Adrenal gland (tissue), 12 donors: Measurements from ENCODE around the gene LPP. TPM values are rescaled to one million over a fixed set of nuclear protein-coding genes. Genes with fewer than 3 reads are reported as not detected.
A peak's percentile ranks its signal among the peaks of the same experiment; 100 is the strongest.

Experiments
- DNase-seq, 7 donors: peaks; one replicate each; pipeline ENCODE4 v3.0.0-alpha.2; 2019 to 2020
- H3K27ac ChIP-seq, 5 donors: fragments of 200-600 bp; sonication (generic) in 4 of 5; 1 replicate in 3 of 5; 2 replicates in 2 of 5; pipeline versions ENCODE4 v1.5.1 to v1.8.0; 2016 to 2020; ENCODE audit warnings: mild to moderate bottlenecking in 1 of 5
- H3K27me3 ChIP-seq: fragments of 200-600 bp; 2 replicates; pipeline ENCODE4 v1.8.0; 2021
- H3K36me3 ChIP-seq, 2 donors: fragments of 200-600 bp; replicated peaks in 1 of 2; 1 replicate in 1 of 2; 2 replicates in 1 of 2; pipeline versions ENCODE4 v1.5.1 to v1.8.0; 2018 to 2022
- H3K4me1 ChIP-seq, 2 donors: fragments of 200-600 bp; replicated peaks in 1 of 2; 1 replicate in 1 of 2; 2 replicates in 1 of 2; pipeline versions ENCODE4 v1.5.1 to v1.8.0; 2018 to 2021
- H3K4me3 ChIP-seq, 4 donors: fragments of 200-600 bp; sonication (generic) in 3 of 4; one replicate each; pipeline ENCODE4 v1.5.1; 2016 to 2018
- H3K9me3 ChIP-seq, 3 donors: fragments of 200-600 bp; sonication (generic) in 1 of 3; replicated peaks in 1 of 3; 1 replicate in 2 of 3; 2 replicates in 1 of 3; pipeline versions ENCODE4 v1.5.1 to v1.8.0; 2016 to 2021
- CTCF ChIP-seq, 6 experiments: fragments of 450-650 bp in 4 of 6; fragments of 200-600 bp in 2 of 6; sonication (generic) in 1 of 6; IDR thresholded peaks; 1 replicate in 5 of 6; 2 replicates in 1 of 6; pipeline versions ENCODE4 v1.5.1 to v1.8.0; 2016 to 2021; ENCODE audit warnings: antibody characterized with exemption in 6 of 6, mild to moderate bottlenecking in 2 of 6, moderate library complexity in 1 of 6
- POLR2A ChIP-seq, 2 donors: fragments of 450-650 bp; IDR thresholded peaks; one replicate each; pipeline ENCODE4 v1.6.1; 2017; ENCODE audit warnings: antibody characterized with exemption in 2 of 2, mild to moderate bottlenecking in 2 of 2, moderate library complexity in 1 of 2
- WGBS, 4 donors: extraction: QIAGEN DNeasy Blood & Tissue Kit in 2 of 4; methylation state at CpG; one replicate each; pipeline versions ENCODE4 v1.1.5 to v1.1.7; 2013 to 2017; 5-methylcytosine and 5-hydroxymethylcytosine counted together
- intact Hi-C, 2 donors: fragments of 100-400 bp; cut with DNase I; formaldehyde crosslinking; loops; one replicate each; pipeline versions ENCODE4 v1.14.1 to v1.15.0; 2022 to 2023
- polyA plus RNA-seq, 3 donors: library from polyadenylated mRNA; stranded (reverse); fragments of 200-250 nt in 2 of 3; fragments of 350-450 nt in 1 of 3; fragmentation: Illumina TruSeq in 1 of 3; extraction: RNeasy Lipid Tissue Mini Kit (QIAGEN cat#74804) in 1 of 3; gene quantifications; one replicate each; pipeline ENCODE4 v1.2.3, GENCODE V29; 2013 to 2014
- total RNA-seq, 9 donors: library from RNA; depleted of rRNA in 4 of 9; stranded (reverse); fragments of >200 nt in 4 of 9; fragments of 120-200 nt in 1 of 9; fragmentation: NEBNext Ultra II Directional in 1 of 9; extraction: Animal tissue kit (Norgen Biotek cat#: 25700) in 1 of 9; gene quantifications; one replicate each; pipeline versions ENCODE4 v1.1.0 to v1.2.4, GENCODE V29; 2013 to 2023
- donor health status: healthy with polysubstance abuse.
- donor health status: Bipolar disorder and iron deficiency.
- donor health status: DM: yes; HTN: yes; CAD: no.
- donor health status: DM: no; HTN: no; CAD: no.
- donor health status: DM: no; HTN: no; CAD: no.
- donor health status: DM: yes; HTN: yes; CAD: no.

LPP gene
- total and polyA plus RNA-seq, 12 donors: 7.0 to 170 (median 101) TPM

- H3K27me3 ChIP-seq: no peaks in the 10 kb centered on the region
- no peaks in the 10 kb centered on the region for H3K36me3 ChIP-seq
- 87 to 93% (median 90%) methylated on average over 2 of the region's 2 CpGs for WGBS, 4 donors
- no peak overlapping the region for H3K27ac ChIP-seq
- H3K4me3 ChIP-seq: no peak overlapping the region
- no peak for DNase-seq
- H3K9me3 ChIP-seq: no peaks in the 10 kb centered on the region
- TF ChIP-seq POLR2A (IDR thresholded peaks at IDR 0.05) (no peak), CTCF (IDR thresholded peaks at IDR 0.05) (no peak)
- no peaks in the 10 kb centered on the region for H3K4me1 ChIP-seq
- intact Hi-C loops: no loop called here
These were observed 573.1 kb downstream of the LPP start for GRCh38 chr3:188727052-188727451.

- intact Hi-C loops: no loop called here
- no peak for TF ChIP-seq POLR2A (IDR thresholded peaks at IDR 0.05)
- no peak for TF ChIP-seq CTCF (IDR thresholded peaks at IDR 0.05)
- H3K4me3 ChIP-seq: no peak overlapping the region
- WGBS, 4 donors: 0 to 69% (median 59%) methylated on average over 1 of the region's 1 CpG
- H3K36me3 ChIP-seq: no peaks in the 10 kb centered on the region
- no peak for DNase-seq
- H3K4me1 ChIP-seq: no peaks in the 10 kb centered on the region
- no peak overlapping the region for H3K27ac ChIP-seq
- no peaks in the 10 kb centered on the region for H3K9me3 ChIP-seq
- H3K27me3 ChIP-seq: no peaks in the 10 kb centered on the region
These were observed 574.5 kb downstream of the LPP start for GRCh38 chr3:188728371-188728896.

GRCh38 chr3:188729422-188729821 lies 575.5 kb downstream of the LPP start:
- Histone ChIP-seq H3K4me1 (peaks cover 0 to 10% of the 10 kb centered on the region in 2 donors), H3K9me3 (no peaks in the 10 kb centered on the region), H3K36me3 (no peaks in the 10 kb centered on the region), H3K27ac (no peak overlapping the region), H3K27me3 (no peaks in the 10 kb centered on the region), H3K4me3 (no peak overlapping the region)
- no peak for DNase-seq
- 82 to 93% (median 87%) methylated on average over 1 of the region's 1 CpG for WGBS, 4 donors
- intact Hi-C loops: no loop called here
- TF ChIP-seq POLR2A (IDR thresholded peaks at IDR 0.05) (no peak), CTCF (IDR thresholded peaks at IDR 0.05) (no peak)

- WGBS, 4 donors: 37 to 100% (median 91%) methylated on average over 1 of the region's 1 CpG
- Histone ChIP-seq H3K4me3 (no peak overlapping the region), H3K36me3 (no peaks in the 10 kb centered on the region), H3K27me3 (no peaks in the 10 kb centered on the region), H3K9me3 (no peaks in the 10 kb centered on the region), H3K27ac (no peak overlapping the region), H3K4me1 (peaks cover 0 to 11% of the 10 kb centered on the region in 2 donors)
- no peak for TF ChIP-seq CTCF (IDR thresholded peaks at IDR 0.05)
- no peak for TF ChIP-seq POLR2A (IDR thresholded peaks at IDR 0.05)
- intact Hi-C loops: no loop called here
- DNase-seq: peak in 1 of 7 donors; percentile 29
These were observed 580.4 kb downstream of the LPP start for GRCh38 chr3:188734395-188734794.
